GM18505 (cell line): ENCODE data around the gene TNFRSF9.
A peak's percentile ranks its signal among the peaks of the same experiment; 100 is the strongest.
"Not testable (repeated sequence)": the region's sequence is repeated elsewhere in the genome, so short reads cannot be mapped to it uniquely, and the experiment has no call there.

Experiments used
- ATAC-seq: cut with Tn5 transposase; IDR thresholded peaks from one replicate; pipeline ENCODE4 v1.9.1; 2021; ENCODE audit not compliant: unreplicated experiment
- POLR2A ChIP-seq: IDR thresholded peaks from 4 replicates; pipeline ENCODE4 v1.6.1; 2011; ENCODE audit warnings: borderline replicate concordance; ENCODE audit not compliant: insufficient read depth, insufficient read length; ENCODE audit errors: extremely low read depth

Gene TNFRSF9

DNA sequence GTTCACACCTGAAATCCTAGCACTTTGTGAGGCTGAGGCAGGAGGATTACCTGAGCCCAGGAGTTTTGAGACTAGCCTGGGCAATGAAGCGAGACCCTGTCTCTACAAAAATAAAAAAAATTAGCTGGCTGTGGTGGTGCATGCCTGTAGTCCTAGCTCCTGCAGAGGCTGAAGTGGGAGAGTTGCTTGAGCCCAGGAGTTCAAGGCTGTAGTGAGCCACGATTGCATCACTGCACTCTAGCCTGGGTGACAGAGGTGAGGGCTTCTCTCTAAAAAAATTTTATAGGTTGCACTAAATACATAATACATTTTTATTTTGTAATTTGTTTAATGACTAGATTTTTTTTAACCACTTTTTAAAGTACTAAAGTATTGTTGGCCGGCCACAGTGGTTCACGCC is 27.0 kb upstream of the TNFRSF9 start:
- no peak for TF ChIP-seq POLR2A
- no peak for ATAC-seq

GRCh38 chr1:7967196-7967595 is 26.6 kb upstream of the TNFRSF9 start:
- TF ChIP-seq POLR2A = no peak
- ATAC-seq = no peak

- no peak for TF ChIP-seq POLR2A
- ATAC-seq = no peak
These were observed 23.8 kb upstream of the TNFRSF9 start for GRCh38 chr1:7964476-7964875.

GRCh38 chr1:7963841-7964240 is 23.2 kb upstream of the TNFRSF9 start:
- not testable (repeated sequence) for ATAC-seq

DNA sequence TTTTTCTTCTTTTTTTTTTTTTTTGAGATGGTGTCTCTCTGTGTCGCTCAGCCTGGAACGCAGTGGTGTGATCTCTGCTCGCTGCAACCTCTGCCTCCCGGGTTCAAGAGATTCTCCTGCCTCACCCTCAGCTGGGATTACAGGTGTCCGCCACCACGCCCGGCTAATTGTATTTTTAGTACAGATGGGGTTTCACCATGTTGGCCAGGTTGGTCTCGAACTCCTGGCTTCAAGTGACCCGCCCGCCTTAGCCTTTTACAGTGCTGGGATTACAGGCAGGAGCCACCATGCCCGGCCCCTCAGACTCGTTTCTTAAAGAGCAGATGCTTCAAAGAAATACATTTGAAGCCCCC is 22.7 kb upstream of the TNFRSF9 start:
- ATAC-seq = not testable (repeated sequence)

- TF ChIP-seq POLR2A = no peak
- no peak for ATAC-seq
These were observed 22.2 kb upstream of the TNFRSF9 start for GRCh38 chr1:7962636-7963377.

GRCh38 chr1:7962014-7962335 is 21.3 kb upstream of the TNFRSF9 start:
- ATAC-seq = peak; percentile 4
- no peak for TF ChIP-seq POLR2A

DNA sequence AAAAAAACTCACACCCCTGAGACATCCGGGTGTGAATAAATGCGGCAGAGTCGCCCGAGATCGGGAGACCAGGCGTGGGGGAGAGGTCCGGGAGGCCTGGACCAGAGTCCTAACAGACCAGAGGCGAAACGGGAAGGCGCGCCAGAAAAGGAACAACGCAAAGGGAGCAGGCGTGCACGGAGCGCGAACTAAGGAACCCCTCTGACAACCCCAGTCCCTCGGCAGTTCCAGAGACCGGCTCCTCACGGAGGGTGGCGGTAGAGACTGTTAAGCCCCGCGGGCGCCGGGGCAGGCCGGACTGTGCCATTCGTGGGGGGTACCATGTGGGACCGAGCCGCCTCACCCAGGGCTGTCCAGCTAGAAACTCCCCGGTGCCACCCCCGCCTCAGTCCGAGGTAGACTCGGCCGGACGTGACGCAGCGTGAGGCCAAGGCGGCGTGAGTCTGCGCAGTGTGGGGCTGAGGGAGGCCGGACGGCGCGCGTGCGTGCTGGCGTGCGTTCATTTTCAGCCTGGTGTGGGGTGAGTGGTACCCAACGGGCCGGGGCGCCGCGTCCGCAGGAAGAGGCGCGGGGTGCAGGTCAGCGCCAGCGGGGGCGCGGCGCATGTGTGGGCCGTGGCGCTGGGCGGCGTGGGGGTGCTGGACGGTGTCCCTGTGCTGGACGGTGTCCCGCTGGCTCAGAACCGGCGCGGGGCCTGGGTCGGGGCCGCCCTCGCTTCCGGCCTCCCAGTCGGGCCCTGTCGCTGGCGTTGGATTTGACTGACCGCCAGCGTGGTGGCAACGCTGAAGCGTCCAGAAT is 20.8 kb upstream of the TNFRSF9 start, which contains the start of gene PARK7:
Gene PARK7, plus strand, starts transcription at position 496 of the 798 bp plus-strand sequence. CDS start 1,075 bp downstream, outside the sequence.
- TF ChIP-seq POLR2A = peak; percentile 100
- ATAC-seq = peak; percentile 94

DNA sequence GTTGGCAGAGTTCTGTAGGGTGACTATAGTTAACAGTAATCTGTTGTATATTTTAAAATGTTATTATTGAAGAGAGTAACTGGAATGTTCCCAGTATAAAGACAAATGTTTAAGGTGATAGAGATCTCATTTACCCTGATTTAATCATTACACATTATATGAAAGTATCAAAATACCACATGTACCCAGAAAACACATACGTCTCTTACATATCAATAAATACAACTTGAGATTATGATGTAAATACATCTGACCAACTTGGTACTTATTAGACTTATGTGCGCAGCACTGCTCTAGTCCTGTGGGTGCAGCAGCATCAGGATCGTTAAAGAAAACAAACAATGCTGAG is 20.2 kb upstream of the TNFRSF9 start:
- no peak for ATAC-seq
- TF ChIP-seq POLR2A = no peak

DNA sequence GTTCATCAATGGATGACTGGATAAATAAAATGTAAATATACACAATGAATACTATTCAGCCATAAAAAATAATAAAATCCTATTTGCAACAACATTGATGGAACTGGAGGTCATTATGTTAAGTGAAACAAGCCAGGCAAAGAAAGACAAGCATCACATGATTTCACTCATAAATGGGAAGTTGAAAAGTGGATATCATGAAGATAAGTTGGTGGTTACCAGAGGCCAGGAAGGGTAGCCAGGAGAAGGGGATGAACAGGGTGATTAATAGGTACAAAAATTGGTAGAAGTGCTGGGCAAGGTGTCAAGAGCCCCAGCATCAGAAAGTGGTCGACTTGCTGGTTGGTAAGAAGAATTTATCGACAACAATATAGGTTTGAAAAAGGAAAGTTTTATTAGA is 19.5 kb upstream of the TNFRSF9 start:
- no peak for TF ChIP-seq POLR2A
- ATAC-seq = no peak

GRCh38 chr1:7956218-7957032 is 15.8 kb upstream of the TNFRSF9 start:
- no peak for TF ChIP-seq POLR2A
- ATAC-seq = no peak

DNA sequence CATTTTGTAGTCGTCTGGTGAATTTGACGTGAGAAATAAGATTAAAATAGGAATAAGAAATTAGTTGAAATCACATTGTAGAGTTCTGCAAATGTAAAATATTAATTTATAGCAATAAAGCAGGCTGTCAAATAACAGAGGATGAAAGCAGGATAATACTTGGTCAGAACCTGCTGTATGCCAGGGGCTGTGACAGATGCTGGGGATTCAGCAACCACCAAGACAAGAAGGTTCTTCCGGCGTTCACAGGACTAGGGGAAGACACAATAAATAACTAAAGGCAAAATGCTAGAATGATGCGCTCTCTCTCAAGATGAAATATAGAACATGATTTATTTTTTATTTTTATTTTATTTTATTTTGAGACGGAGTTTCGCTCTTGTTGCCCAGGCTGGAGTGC is 14.0 kb upstream of the TNFRSF9 start:
- TF ChIP-seq POLR2A = no peak
- ATAC-seq = no peak

- TF ChIP-seq POLR2A = peak; percentile 85
- peak; percentile 94 for ATAC-seq
These were observed 13.4 kb upstream of the TNFRSF9 start for GRCh38 chr1:7953850-7954609.

DNA sequence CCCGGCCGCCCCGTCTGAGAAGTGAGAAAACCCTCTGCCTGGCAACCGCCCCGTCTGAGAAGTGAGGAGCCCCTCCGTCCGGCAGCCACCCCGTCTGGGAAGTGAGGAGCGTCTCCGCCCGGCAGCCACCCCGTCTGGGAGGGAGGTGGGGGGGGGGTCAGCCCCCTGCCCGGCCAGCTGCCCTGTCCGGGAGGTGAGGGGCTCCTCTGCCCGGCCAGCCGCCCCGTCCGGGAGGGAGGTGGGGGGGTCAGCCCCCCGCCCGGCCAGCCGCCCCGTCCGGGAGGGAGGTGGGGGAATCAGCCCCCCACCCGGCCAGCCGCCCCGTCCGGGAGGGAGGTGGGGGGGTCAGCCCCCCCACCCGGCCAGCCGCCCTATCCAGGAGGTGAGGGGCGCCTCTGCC is 12.2 kb upstream of the TNFRSF9 start:
- ATAC-seq = not testable (repeated sequence)
